Loucy (cell line): ENCODE results near the gene SLAMF7.

ENCODE experiments used
- H2AFZ ChIP-seq: fragments of 200-600 bp; sonication (generic); 2 replicates; pipeline ENCODE4 v1.6.0; 2016; ENCODE audit warnings: antibody characterized with exemption, mild to moderate bottlenecking, low read length, moderate library complexity
- H3F3A ChIP-seq: fragments of 200-600 bp; 2 replicates; pipeline ENCODE4 v1.6.0; 2016; ENCODE audit warnings: antibody characterized with exemption, low read depth, mild to moderate bottlenecking
- H3K27me3 ChIP-seq: fragments of 200-600 bp; sonication (generic); 2 replicates; pipeline ENCODE4 v1.6.1; 2014; ENCODE audit warnings: low read length, mild to moderate bottlenecking; ENCODE audit not compliant: insufficient read depth, poor library complexity, severe bottlenecking
- H3K36me3 ChIP-seq: fragments of 200-600 bp; sonication (generic); 2 replicates; pipeline ENCODE4 v1.6.1; 2016; ENCODE audit warnings: low read length; ENCODE audit not compliant: insufficient read depth
- H3K4me1 ChIP-seq: fragments of 200-600 bp; sonication (generic); 2 replicates; pipeline ENCODE4 v1.5.1; 2014; ENCODE audit warnings: low read length, mild to moderate bottlenecking; ENCODE audit not compliant: insufficient read depth, poor library complexity, severe bottlenecking
- H3K4me2 ChIP-seq: fragments of 200-600 bp; sonication (generic); 2 replicates; pipeline ENCODE4 v1.6.0; 2014; ENCODE audit warnings: antibody characterized with exemption, low read length, low read depth, mild to moderate bottlenecking; ENCODE audit not compliant: poor library complexity, severe bottlenecking
- H3K4me3 ChIP-seq: fragments of 200-600 bp; sonication (generic); 2 replicates; pipeline ENCODE4 v1.5.1; 2014; ENCODE audit warnings: low read length, mild to moderate bottlenecking, mixed read lengths; ENCODE audit not compliant: poor library complexity, severe bottlenecking
- H3K79me2 ChIP-seq: fragments of 200-600 bp; sonication (generic); 2 replicates; pipeline ENCODE4 v1.6.1; 2014; ENCODE audit warnings: low read length; ENCODE audit not compliant: insufficient read depth
- H3K9ac ChIP-seq: fragments of 200-600 bp; sonication (generic); 2 replicates; pipeline ENCODE4 v1.6.0; 2014; ENCODE audit warnings: mild to moderate bottlenecking, low read depth, low read length, moderate library complexity; ENCODE audit not compliant: poor library complexity, severe bottlenecking
- H3K9me2 ChIP-seq: fragments of 200-600 bp; sonication (generic); replicated peaks from 2 replicates; pipeline ENCODE4 v1.6.1; 2016; ENCODE audit warnings: low read depth, low read length, mixed read lengths
- H3K9me3 ChIP-seq: fragments of 200-600 bp; sonication (generic); 2 replicates; pipeline ENCODE4 v1.6.1; 2014; ENCODE audit warnings: mild to moderate bottlenecking, antibody characterized with exemption, low read length, low read depth; ENCODE audit not compliant: insufficient read depth
- H4K20me1 ChIP-seq: fragments of 200-600 bp; sonication (generic); 2 replicates; pipeline ENCODE4 v1.6.0; 2014; ENCODE audit warnings: antibody characterized with exemption, low read length, mild to moderate bottlenecking; ENCODE audit not compliant: insufficient read depth, poor library complexity, severe bottlenecking
- CTCF ChIP-seq: fragments of 200-600 bp; sonication (generic); conservative IDR thresholded peaks from 2 replicates; pipeline ENCODE4 v1.5.1; 2014; ENCODE audit warnings: mild to moderate bottlenecking, antibody characterized with exemption, low read length
- EZH2phosphoT487 ChIP-seq: fragments of 200-600 bp; IDR thresholded peaks from 2 replicates; pipeline ENCODE4 v1.6.1; 2018; ENCODE audit warnings: antibody characterized with exemption, mild to moderate bottlenecking, moderate library complexity, borderline replicate concordance

SLAMF7 gene

GRCh38 chr1:160707236-160708064 lies 31.6 kb upstream of the SLAMF7 start:
- Histone ChIP-seq H3K79me2 (peaks cover 80% of the 10 kb centered on the region), H3K27me3 (no peaks in the 10 kb centered on the region), H3K36me3 (no peaks in the 10 kb centered on the region), H3F3A (0 out of 2 replicates have a peak, but pooled peaks cover 7% of the 10 kb centered on the region), H3K9me3 (no peaks in the 10 kb centered on the region), H3K4me1 (peaks cover 76% of the 10 kb centered on the region), H2AFZ (no peak overlapping the region), H3K9ac (peak overlapping the region; percentile 78), H3K4me2 (peak overlapping the region; percentile 95), H3K4me3 (peak overlapping the region; percentile 82), H3K9me2 (no peaks in the 10 kb centered on the region), H4K20me1 (no peaks in the 10 kb centered on the region)
- TF ChIP-seq EZH2phosphoT487: no peak
- no peak for TF ChIP-seq CTCF

- Histone ChIP-seq H3K4me2 (peak overlapping the region; percentile 95), H3K9me2 (no peaks in the 10 kb centered on the region), H3K4me1 (peaks cover 82% of the 10 kb centered on the region), H4K20me1 (no peaks in the 10 kb centered on the region), H3K79me2 (peaks cover 75% of the 10 kb centered on the region), H3K9ac (peak overlapping the region; percentile 78), H3K27me3 (no peaks in the 10 kb centered on the region), H2AFZ (no peak overlapping the region), H3K4me3 (peak overlapping the region; percentile 82), H3F3A (0 out of 2 replicates have a peak, but pooled peaks cover 7% of the 10 kb centered on the region), H3K36me3 (no peaks in the 10 kb centered on the region), H3K9me3 (no peaks in the 10 kb centered on the region)
- TF ChIP-seq EZH2phosphoT487 (no peak), CTCF (no peak)
Observed at GRCh38 chr1:160708118-160708517, 30.9 kb upstream of the SLAMF7 start.

GRCh38 chr1:160708801-160709200 lies 30.2 kb upstream of the SLAMF7 start:
- H3K4me2 ChIP-seq: peak overlapping the region; percentile 95
- H3F3A ChIP-seq: 0 out of 2 replicates have a peak, but pooled peaks cover 7% of the 10 kb centered on the region
- no peaks in the 10 kb centered on the region for H3K9me2 ChIP-seq
- peaks cover 68% of the 10 kb centered on the region for H3K79me2 ChIP-seq
- H3K36me3 ChIP-seq: no peaks in the 10 kb centered on the region
- H3K9ac ChIP-seq: peak overlapping the region; percentile 78
- H3K27me3 ChIP-seq: no peaks in the 10 kb centered on the region
- H4K20me1 ChIP-seq: no peaks in the 10 kb centered on the region
- no peak overlapping the region for H2AFZ ChIP-seq
- TF ChIP-seq EZH2phosphoT487: no peak
- no peak for TF ChIP-seq CTCF
- H3K4me3 ChIP-seq: peak overlapping the region; percentile 82
- H3K9me3 ChIP-seq: no peaks in the 10 kb centered on the region
- peaks cover 87% of the 10 kb centered on the region for H3K4me1 ChIP-seq
